AG10803 (cell line): Measurements from ENCODE around the gene H2BK1.

Experiments used
- DNase-seq: peaks from one replicate; pipeline ENCODE4 v3.0.0; 2010; ENCODE audit warnings: low read depth
- H3K4me3 ChIP-seq: 2 replicates; pipeline ENCODE4 v1.5.1; 2011; ENCODE audit warnings: mild to moderate bottlenecking, low read length, control low read depth
- CTCF ChIP-seq: conservative IDR thresholded peaks from 2 replicates; pipeline ENCODE4 v1.5.1; 2011; ENCODE audit warnings: mild to moderate bottlenecking, low read length, control low read depth, inconsistent platforms

The H2BK1 gene

GRCh38 chr7:151168787-151169162, 41.5 kb downstream of the H2BK1 start:
- TF ChIP-seq CTCF, result no peak
- H3K4me3 ChIP-seq, result no peak overlapping the region
- no peak for DNase-seq

GRCh38 chr7:151168003-151168786, 42.1 kb downstream of the H2BK1 start:
- no peak for DNase-seq
- TF ChIP-seq CTCF, result peak; percentile 31
- no peak overlapping the region for H3K4me3 ChIP-seq

GRCh38 chr7:151167197-151167961, 42.9 kb downstream of the H2BK1 start, which contains the start of gene GBX1:
TSS of gene GBX1 (minus strand) at chr7:151167694. CDS start at chr7:151167548, 146 bp downstream.
- H3K4me3 ChIP-seq, result no peak within 1 kb of the TSS
- DNase-seq, result no peak
- no peak for TF ChIP-seq CTCF

GRCh38 chr7:151166629-151167196, 43.6 kb downstream of the H2BK1 start:
- H3K4me3 ChIP-seq, result no peak overlapping the region
- TF ChIP-seq CTCF, result no peak
- DNase-seq, result no peak

GRCh38 chr7:151161757-151162156, 48.5 kb downstream of the H2BK1 start:
- H3K4me3 ChIP-seq, result no peak overlapping the region
- DNase-seq, result no peak
- no peak for TF ChIP-seq CTCF
